SK-N-SH treated with all-trans-retinoic acid at 6 μM for 48 hours (cell line): Measurements from ENCODE around the gene THSD4.

Experiments
- ARNTL ChIP-seq: fragments of 450-650 bp; formaldehyde crosslinking; IDR thresholded peaks from 2 replicates; pipeline ENCODE4 v1.5.0; 2020; ENCODE audit warnings: low read depth, mild to moderate bottlenecking, moderate library complexity, borderline replicate concordance
- TF ChIP-seq, protein P1 (sequence below): fragments of 250-450 bp; sonication (Bioruptor Pico); IDR thresholded peaks from 2 replicates; pipeline ENCODE4 v1.8.0; 2020; ENCODE audit warnings: mild to moderate bottlenecking, moderate library complexity, borderline replicate concordance

DNA sequence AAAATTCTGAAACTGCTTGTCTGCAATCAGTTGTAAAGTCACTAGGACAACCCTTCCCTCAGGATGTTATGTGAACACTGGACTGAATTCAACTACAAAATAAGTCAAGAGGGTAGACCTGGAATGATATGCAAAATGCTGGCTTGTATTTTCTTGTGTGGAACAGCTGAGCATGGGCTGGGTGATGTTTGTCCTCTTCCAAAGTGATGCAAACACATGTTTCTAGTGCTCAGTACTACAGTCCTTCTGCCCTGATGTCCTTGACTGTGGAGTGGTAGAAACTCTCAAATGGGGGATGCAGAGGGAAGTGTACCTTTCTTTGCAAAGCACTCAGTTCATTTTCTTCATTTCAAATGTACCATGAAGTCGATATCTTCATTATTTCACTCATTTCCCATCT lies 258.6 kb downstream of the THSD4 start:
- TF ChIP-seq ARNTL = no peak
- TF ChIP-seq, protein P1, sequence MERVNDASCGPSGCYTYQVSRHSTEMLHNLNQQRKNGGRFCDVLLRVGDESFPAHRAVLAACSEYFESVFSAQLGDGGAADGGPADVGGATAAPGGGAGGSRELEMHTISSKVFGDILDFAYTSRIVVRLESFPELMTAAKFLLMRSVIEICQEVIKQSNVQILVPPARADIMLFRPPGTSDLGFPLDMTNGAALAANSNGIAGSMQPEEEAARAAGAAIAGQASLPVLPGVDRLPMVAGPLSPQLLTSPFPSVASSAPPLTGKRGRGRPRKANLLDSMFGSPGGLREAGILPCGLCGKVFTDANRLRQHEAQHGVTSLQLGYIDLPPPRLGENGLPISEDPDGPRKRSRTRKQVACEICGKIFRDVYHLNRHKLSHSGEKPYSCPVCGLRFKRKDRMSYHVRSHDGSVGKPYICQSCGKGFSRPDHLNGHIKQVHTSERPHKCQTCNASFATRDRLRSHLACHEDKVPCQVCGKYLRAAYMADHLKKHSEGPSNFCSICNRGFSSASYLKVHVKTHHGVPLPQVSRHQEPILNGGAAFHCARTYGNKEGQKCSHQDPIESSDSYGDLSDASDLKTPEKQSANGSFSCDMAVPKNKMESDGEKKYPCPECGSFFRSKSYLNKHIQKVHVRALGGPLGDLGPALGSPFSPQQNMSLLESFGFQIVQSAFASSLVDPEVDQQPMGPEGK (CRISPR knock-in tag) = no peak
